Measurements from ENCODE around the gene PTPRU.
"Not testable (repeated sequence)": the region's sequence is repeated elsewhere in the genome, so short reads cannot be mapped to it uniquely, and the experiment has no call there.

PTPRU gene

GRCh38 chr1:29311352-29312030 lies 75.2 kb downstream of the PTPRU start:
- no peaks in the 10 kb centered on the region for H3K27me3 ChIP-seq (ENCODE audit: control insufficient read depth in 1 of 2, insufficient read depth in 2 of 2, low read length in 2 of 2)
- H3K27ac ChIP-seq (ENCODE audit: low read depth, low read length), result no peak overlapping the region
- no peaks in the 10 kb centered on the region for H3K36me3 ChIP-seq (ENCODE audit: control insufficient read depth in 1 of 2, insufficient read depth in 2 of 2, low read length in 2 of 2)
- no peaks in the 10 kb centered on the region for H3K4me1 ChIP-seq (ENCODE audit: control insufficient read depth in 1 of 2, insufficient read depth in 2 of 2, low read length in 2 of 2)
- no peak overlapping the region for H3K4me3 ChIP-seq (ENCODE audit: low read depth in 1 of 2, low read length in 2 of 2)
- H3K9ac ChIP-seq (ENCODE audit: low read depth in 1 of 2, low read length in 2 of 2), result no peak overlapping the region
- H3K9me3 ChIP-seq (ENCODE audit: control insufficient read depth in 1 of 2, low read length in 2 of 2), result no peaks in the 10 kb centered on the region

- no peak overlapping the region for H3K9ac ChIP-seq (ENCODE audit: low read depth in 1 of 2, low read length in 2 of 2)
- H3K4me1 ChIP-seq (ENCODE audit: control insufficient read depth in 1 of 2, insufficient read depth in 2 of 2, low read length in 2 of 2), result no peaks in the 10 kb centered on the region
- no peaks in the 10 kb centered on the region for H3K36me3 ChIP-seq (ENCODE audit: control insufficient read depth in 1 of 2, insufficient read depth in 2 of 2, low read length in 2 of 2)
- no peaks in the 10 kb centered on the region for H3K27me3 ChIP-seq (ENCODE audit: control insufficient read depth in 1 of 2, insufficient read depth in 2 of 2, low read length in 2 of 2)
- H3K9me3 ChIP-seq (ENCODE audit: control insufficient read depth in 1 of 2, low read length in 2 of 2), result no peaks in the 10 kb centered on the region
- H3K27ac ChIP-seq (ENCODE audit: low read depth, low read length), result no peak overlapping the region
- H3K4me3 ChIP-seq (ENCODE audit: low read depth in 1 of 2, low read length in 2 of 2), result no peak overlapping the region
Observed at GRCh38 chr1:29312469-29313461, 76.4 kb downstream of the PTPRU start.

- H3K4me1 ChIP-seq (ENCODE audit: control insufficient read depth in 1 of 2, insufficient read depth in 2 of 2, low read length in 2 of 2); H3K9ac ChIP-seq (ENCODE audit: low read depth in 1 of 2, low read length in 2 of 2); H3K27ac ChIP-seq (ENCODE audit: low read depth, low read length); H3K4me3 ChIP-seq (ENCODE audit: low read depth in 1 of 2, low read length in 2 of 2); H3K36me3 ChIP-seq (ENCODE audit: control insufficient read depth in 1 of 2, insufficient read depth in 2 of 2, low read length in 2 of 2); H3K27me3 ChIP-seq (ENCODE audit: control insufficient read depth in 1 of 2, insufficient read depth in 2 of 2, low read length in 2 of 2); H3K9me3 ChIP-seq (ENCODE audit: control insufficient read depth in 1 of 2, low read length in 2 of 2): not testable (repeated sequence)
Observed at GRCh38 chr1:29314685-29315084, 78.4 kb downstream of the PTPRU start.

GRCh38 chr1:29315262-29315661 lies 78.9 kb downstream of the PTPRU start:
- no peaks in the 10 kb centered on the region for H3K27me3 ChIP-seq (ENCODE audit: control insufficient read depth in 1 of 2, insufficient read depth in 2 of 2, low read length in 2 of 2)
- no peak overlapping the region for H3K9ac ChIP-seq (ENCODE audit: low read depth in 1 of 2, low read length in 2 of 2)
- no peaks in the 10 kb centered on the region for H3K36me3 ChIP-seq (ENCODE audit: control insufficient read depth in 1 of 2, insufficient read depth in 2 of 2, low read length in 2 of 2)
- H3K27ac ChIP-seq (ENCODE audit: low read depth, low read length), result no peak overlapping the region
- no peaks in the 10 kb centered on the region for H3K9me3 ChIP-seq (ENCODE audit: control insufficient read depth in 1 of 2, low read length in 2 of 2)
- H3K4me3 ChIP-seq (ENCODE audit: low read depth in 1 of 2, low read length in 2 of 2), result no peak overlapping the region
- H3K4me1 ChIP-seq (ENCODE audit: control insufficient read depth in 1 of 2, insufficient read depth in 2 of 2, low read length in 2 of 2), result no peaks in the 10 kb centered on the region

- Histone ChIP-seq H3K9me3 (ENCODE audit: control insufficient read depth in 1 of 2, low read length in 2 of 2) (no peaks in the 10 kb centered on the region), H3K9ac (ENCODE audit: low read depth in 1 of 2, low read length in 2 of 2) (no peak overlapping the region), H3K4me3 (ENCODE audit: low read depth in 1 of 2, low read length in 2 of 2) (no peak overlapping the region), H3K27me3 (ENCODE audit: control insufficient read depth in 1 of 2, insufficient read depth in 2 of 2, low read length in 2 of 2) (no peaks in the 10 kb centered on the region), H3K27ac (ENCODE audit: low read depth, low read length) (no peak overlapping the region), H3K4me1 (ENCODE audit: control insufficient read depth in 1 of 2, insufficient read depth in 2 of 2, low read length in 2 of 2) (no peaks in the 10 kb centered on the region), H3K36me3 (ENCODE audit: control insufficient read depth in 1 of 2, insufficient read depth in 2 of 2, low read length in 2 of 2) (no peaks in the 10 kb centered on the region)
Observed at GRCh38 chr1:29315876-29316275, 79.6 kb downstream of the PTPRU start.

- Histone ChIP-seq H3K36me3 (ENCODE audit: control insufficient read depth in 1 of 2, insufficient read depth in 2 of 2, low read length in 2 of 2) (no peaks in the 10 kb centered on the region), H3K9ac (ENCODE audit: low read depth in 1 of 2, low read length in 2 of 2) (no peak overlapping the region), H3K27ac (ENCODE audit: low read depth, low read length) (no peak overlapping the region), H3K4me3 (ENCODE audit: low read depth in 1 of 2, low read length in 2 of 2) (no peak overlapping the region), H3K9me3 (ENCODE audit: control insufficient read depth in 1 of 2, low read length in 2 of 2) (no peaks in the 10 kb centered on the region), H3K4me1 (ENCODE audit: control insufficient read depth in 1 of 2, insufficient read depth in 2 of 2, low read length in 2 of 2) (no peaks in the 10 kb centered on the region), H3K27me3 (ENCODE audit: control insufficient read depth in 1 of 2, insufficient read depth in 2 of 2, low read length in 2 of 2) (no peaks in the 10 kb centered on the region)
Observed at GRCh38 chr1:29317063-29317915, 81.0 kb downstream of the PTPRU start.

GRCh38 chr1:29317916-29318530 lies 81.7 kb downstream of the PTPRU start:
- no peaks in the 10 kb centered on the region for H3K4me1 ChIP-seq (ENCODE audit: control insufficient read depth in 1 of 2, insufficient read depth in 2 of 2, low read length in 2 of 2)
- no peak overlapping the region for H3K4me3 ChIP-seq (ENCODE audit: low read depth in 1 of 2, low read length in 2 of 2)
- H3K27me3 ChIP-seq (ENCODE audit: control insufficient read depth in 1 of 2, insufficient read depth in 2 of 2, low read length in 2 of 2), result no peaks in the 10 kb centered on the region
- no peaks in the 10 kb centered on the region for H3K36me3 ChIP-seq (ENCODE audit: control insufficient read depth in 1 of 2, insufficient read depth in 2 of 2, low read length in 2 of 2)
- H3K27ac ChIP-seq (ENCODE audit: low read depth, low read length), result no peak overlapping the region
- no peak overlapping the region for H3K9ac ChIP-seq (ENCODE audit: low read depth in 1 of 2, low read length in 2 of 2)
- no peaks in the 10 kb centered on the region for H3K9me3 ChIP-seq (ENCODE audit: control insufficient read depth in 1 of 2, low read length in 2 of 2)

- no peaks in the 10 kb centered on the region for H3K9me3 ChIP-seq (ENCODE audit: control insufficient read depth in 1 of 2, low read length in 2 of 2)
- H3K27ac ChIP-seq (ENCODE audit: low read depth, low read length), result no peak overlapping the region
- H3K4me1 ChIP-seq (ENCODE audit: control insufficient read depth in 1 of 2, insufficient read depth in 2 of 2, low read length in 2 of 2), result no peaks in the 10 kb centered on the region
- H3K27me3 ChIP-seq (ENCODE audit: control insufficient read depth in 1 of 2, insufficient read depth in 2 of 2, low read length in 2 of 2), result no peaks in the 10 kb centered on the region
- H3K36me3 ChIP-seq (ENCODE audit: control insufficient read depth in 1 of 2, insufficient read depth in 2 of 2, low read length in 2 of 2), result no peaks in the 10 kb centered on the region
- H3K9ac ChIP-seq (ENCODE audit: low read depth in 1 of 2, low read length in 2 of 2), result no peak overlapping the region
- no peak overlapping the region for H3K4me3 ChIP-seq (ENCODE audit: low read depth in 1 of 2, low read length in 2 of 2)
Observed at GRCh38 chr1:29318724-29319123, 82.4 kb downstream of the PTPRU start.

GRCh38 chr1:29319300-29320110 lies 83.2 kb downstream of the PTPRU start:
- Histone ChIP-seq H3K27ac (ENCODE audit: low read depth, low read length) (no peak overlapping the region), H3K36me3 (ENCODE audit: control insufficient read depth in 1 of 2, insufficient read depth in 2 of 2, low read length in 2 of 2) (no peaks in the 10 kb centered on the region), H3K27me3 (ENCODE audit: control insufficient read depth in 1 of 2, insufficient read depth in 2 of 2, low read length in 2 of 2) (no peaks in the 10 kb centered on the region), H3K4me1 (ENCODE audit: control insufficient read depth in 1 of 2, insufficient read depth in 2 of 2, low read length in 2 of 2) (no peaks in the 10 kb centered on the region), H3K9me3 (ENCODE audit: control insufficient read depth in 1 of 2, low read length in 2 of 2) (no peaks in the 10 kb centered on the region), H3K9ac (ENCODE audit: low read depth in 1 of 2, low read length in 2 of 2) (no peak overlapping the region), H3K4me3 (ENCODE audit: low read depth in 1 of 2, low read length in 2 of 2) (no peak overlapping the region)

Data from duodenal mucosa (tissue), 2 donors.